Cardiac fibroblast (primary cell): Measurements from ENCODE around the gene ADGRV1.
A peak's percentile ranks its signal among the peaks of the same experiment; 100 is the strongest.

Experiments
- DNase-seq, 2 donors: peaks; one replicate each; pipeline versions ENCODE4 v3.0.0 to v3.0.0-alpha.2; 2010; ENCODE audit warnings: low read depth in 2 of 2
- H3K4me3 ChIP-seq, 2 donors: replicated peaks in 1 of 2; 1 replicate in 1 of 2; 2 replicates in 1 of 2; pipeline ENCODE4 v1.5.1; 2011; ENCODE audit warnings: low read depth in 2 of 2, low read length in 2 of 2, mild to moderate bottlenecking in 2 of 2, moderate library complexity in 1 of 2
- TF ChIP-seq, protein P1 (sequence below): IDR thresholded peaks from one replicate; pipeline ENCODE4 v1.5.1; 2011; ENCODE audit warnings: low read depth, mild to moderate bottlenecking, low read length, inconsistent platforms

Gene ADGRV1

DNA sequence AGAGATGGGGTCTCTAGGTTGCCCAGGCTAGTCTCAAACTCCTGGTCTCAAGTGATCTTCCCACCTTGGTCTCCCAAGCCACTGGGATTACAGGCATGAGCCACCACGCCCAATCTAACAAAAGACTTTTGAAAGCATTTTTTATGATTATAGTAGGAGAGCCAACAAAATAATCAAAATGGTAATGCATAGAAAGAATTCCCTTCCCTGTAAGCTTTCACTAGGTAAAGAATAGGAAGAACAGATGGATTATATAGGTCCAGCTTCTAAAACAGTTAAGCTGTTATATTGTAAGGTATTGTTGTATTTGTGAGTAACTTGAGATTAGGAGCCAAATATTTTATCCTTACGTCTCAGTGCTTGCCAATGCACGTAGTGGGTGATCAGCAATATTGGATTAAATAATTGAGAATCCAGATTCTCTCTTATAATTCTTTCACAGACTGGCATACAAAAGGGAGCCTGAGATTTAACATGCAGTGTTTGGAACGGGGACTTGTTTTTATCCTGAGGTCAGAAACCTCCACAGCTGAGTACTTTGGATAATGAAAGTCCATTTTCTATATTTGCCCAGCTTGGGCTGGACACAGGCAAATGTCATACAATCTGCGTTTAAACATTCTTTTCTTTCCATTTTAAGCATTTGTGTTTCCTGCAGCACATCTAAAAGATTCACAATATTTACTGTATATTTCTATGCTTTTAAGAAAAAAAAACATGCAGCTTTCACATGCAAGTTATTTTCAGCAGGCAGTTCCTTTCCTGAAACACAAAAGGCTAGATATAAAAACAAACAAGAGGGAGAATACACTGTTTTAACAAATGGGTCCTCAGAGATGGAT is 586.1 kb downstream of the ADGRV1 start:
- H3K4me3 ChIP-seq: no peak overlapping the region
- no peak for DNase-seq
- TF ChIP-seq, protein P1, sequence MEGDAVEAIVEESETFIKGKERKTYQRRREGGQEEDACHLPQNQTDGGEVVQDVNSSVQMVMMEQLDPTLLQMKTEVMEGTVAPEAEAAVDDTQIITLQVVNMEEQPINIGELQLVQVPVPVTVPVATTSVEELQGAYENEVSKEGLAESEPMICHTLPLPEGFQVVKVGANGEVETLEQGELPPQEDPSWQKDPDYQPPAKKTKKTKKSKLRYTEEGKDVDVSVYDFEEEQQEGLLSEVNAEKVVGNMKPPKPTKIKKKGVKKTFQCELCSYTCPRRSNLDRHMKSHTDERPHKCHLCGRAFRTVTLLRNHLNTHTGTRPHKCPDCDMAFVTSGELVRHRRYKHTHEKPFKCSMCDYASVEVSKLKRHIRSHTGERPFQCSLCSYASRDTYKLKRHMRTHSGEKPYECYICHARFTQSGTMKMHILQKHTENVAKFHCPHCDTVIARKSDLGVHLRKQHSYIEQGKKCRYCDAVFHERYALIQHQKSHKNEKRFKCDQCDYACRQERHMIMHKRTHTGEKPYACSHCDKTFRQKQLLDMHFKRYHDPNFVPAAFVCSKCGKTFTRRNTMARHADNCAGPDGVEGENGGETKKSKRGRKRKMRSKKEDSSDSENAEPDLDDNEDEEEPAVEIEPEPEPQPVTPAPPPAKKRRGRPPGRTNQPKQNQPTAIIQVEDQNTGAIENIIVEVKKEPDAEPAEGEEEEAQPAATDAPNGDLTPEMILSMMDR: no peak

DNA sequence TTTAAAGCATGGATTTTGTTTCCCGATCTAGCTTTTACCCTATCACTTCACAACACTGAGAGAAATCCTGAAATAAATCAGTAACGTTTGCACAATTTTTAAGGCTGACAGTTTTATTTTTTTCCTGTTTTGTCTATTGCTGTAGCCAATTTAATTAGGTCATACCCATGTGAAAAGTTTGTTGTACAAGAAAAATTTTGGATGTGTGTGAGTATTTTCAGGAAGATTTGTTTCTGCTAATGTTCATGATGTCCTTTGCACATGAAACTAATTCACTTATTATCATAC is 586.7 kb downstream of the ADGRV1 start:
- no peak for DNase-seq
- TF ChIP-seq, protein P1: no peak
- no peak overlapping the region for H3K4me3 ChIP-seq

DNA sequence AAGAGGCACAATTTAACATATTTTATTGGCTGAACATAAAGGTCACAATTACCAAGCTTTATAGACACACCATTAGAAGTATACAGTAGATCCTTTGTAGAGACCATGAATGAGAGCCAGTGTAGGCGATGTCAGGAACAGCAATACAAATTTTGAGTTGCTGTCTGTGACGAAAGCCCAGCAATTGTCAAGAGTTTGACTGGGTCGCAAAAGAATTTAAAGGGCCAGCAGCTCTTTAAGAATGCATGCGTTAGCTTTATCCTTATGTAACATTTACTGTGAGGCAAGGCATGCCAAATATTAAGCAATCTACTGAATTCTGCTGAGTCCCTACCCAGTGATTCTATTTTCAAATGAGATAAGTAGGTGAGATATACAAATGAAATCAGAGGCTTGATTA is 587.6 kb downstream of the ADGRV1 start:
- TF ChIP-seq, protein P1: no peak
- DNase-seq: peak; percentile 57 to 64
- H3K4me3 ChIP-seq: no peak overlapping the region

DNA sequence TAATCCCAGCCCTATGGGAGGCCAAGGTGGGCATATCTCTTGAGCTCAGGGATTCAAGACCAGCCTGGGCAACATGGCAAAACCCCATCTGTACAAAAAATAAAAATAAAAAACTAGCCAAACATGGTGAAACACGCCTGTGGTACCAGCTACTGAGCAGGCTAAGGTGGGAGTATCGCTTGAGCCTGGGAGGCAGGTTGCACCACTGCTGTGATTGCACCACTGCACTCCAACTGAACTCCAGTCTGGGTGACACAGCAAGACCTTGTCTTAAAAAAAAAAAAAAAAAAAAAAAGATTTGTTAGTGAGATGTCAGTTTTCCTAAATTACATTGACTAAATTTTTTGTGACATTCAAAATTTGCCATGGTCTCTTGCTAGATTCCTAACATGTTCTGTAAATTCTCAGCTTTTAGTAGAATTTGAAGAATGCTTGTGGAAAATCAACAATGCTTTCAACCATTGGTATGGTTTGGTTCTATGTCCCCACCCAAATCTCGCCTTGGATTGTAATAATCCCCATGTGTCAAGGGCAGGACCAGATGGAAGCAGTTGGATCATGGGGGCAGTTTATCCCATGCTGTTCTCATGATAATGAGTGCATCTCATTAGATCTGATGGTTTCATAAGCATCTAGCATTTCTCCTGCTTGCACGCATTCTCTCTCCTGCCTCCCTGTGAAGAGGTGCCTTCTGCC is 588.5 kb downstream of the ADGRV1 start:
- no peak for DNase-seq
- H3K4me3 ChIP-seq: no peak overlapping the region
- TF ChIP-seq, protein P1: no peak

DNA sequence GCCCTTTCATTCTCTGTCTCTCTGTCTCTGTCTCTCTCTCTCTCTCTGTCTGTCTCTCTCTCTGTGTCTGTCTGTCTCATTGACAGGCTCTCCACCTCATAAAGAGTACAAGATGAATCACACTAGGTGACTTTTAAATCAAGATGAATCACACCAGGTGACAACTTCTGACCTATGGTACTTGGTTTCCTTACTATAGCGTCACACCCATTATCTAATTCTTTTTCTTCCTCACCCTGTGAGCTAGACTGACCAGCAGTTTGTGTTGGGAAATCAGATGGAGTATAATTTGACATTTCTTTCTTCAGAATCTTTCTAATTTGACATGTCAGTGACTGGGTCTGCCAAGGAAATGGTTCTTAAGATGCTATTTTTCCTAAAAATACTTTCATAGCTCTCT is 591.6 kb downstream of the ADGRV1 start:
- TF ChIP-seq, protein P1: no peak
- DNase-seq: no peak

DNA sequence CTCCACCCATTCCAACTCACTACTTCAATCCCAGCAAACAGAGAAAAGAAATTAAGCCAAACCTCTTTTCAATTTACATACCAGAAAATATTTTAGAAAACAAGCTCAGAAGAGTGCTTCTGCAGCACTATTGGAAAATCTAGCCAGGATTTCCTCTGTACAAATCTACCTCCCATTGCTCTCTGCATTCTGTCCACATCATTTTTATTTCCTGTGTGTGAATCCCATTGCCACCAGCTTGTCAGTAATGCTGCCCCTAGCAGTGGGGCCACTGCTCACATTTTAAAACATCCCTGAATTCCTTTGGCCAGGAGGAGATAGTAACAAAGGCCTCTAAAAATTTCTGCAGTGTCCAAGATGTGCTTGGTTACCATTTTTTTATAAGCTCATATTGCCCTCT is 592.0 kb downstream of the ADGRV1 start:
- no peak overlapping the region for H3K4me3 ChIP-seq

More for the DNA sequence above, 591.6 kb downstream of the ADGRV1 start:
- H3K4me3 ChIP-seq: no peak overlapping the region

More for the DNA sequence above, 592.0 kb downstream of the ADGRV1 start:
- no peak for DNase-seq
- TF ChIP-seq, protein P1: no peak
